Mesothelial cell of epicardium (in vitro differentiated cells): ENCODE results near the gene ACAD8. TPM values are rescaled to one million over a fixed set of nuclear protein-coding genes. Genes with fewer than 3 reads are reported as not detected.
A peak's percentile ranks its signal among the peaks of the same experiment; 100 is the strongest.
"Not testable (repeated sequence)": the region's sequence is repeated elsewhere in the genome, so short reads cannot be mapped to it uniquely, and the experiment has no call there.

ENCODE experiments used
- DNase-seq, 2 experiments: peaks; one replicate each; pipeline ENCODE4 v3.0.0; 2021; ENCODE audit warnings: low spot score in 2 of 2; ENCODE audit not compliant: unreplicated experiment in 2 of 2
- H3K27ac Mint-ChIP-seq: 2 replicates; pipeline ENCODE4 v1.8.0; 2021; ENCODE audit warnings: mixed read lengths
- H3K27me3 Mint-ChIP-seq: 2 replicates; pipeline ENCODE4 v1.8.0; 2021; ENCODE audit warnings: low read depth, mixed read lengths
- H3K36me3 Mint-ChIP-seq: 2 replicates; pipeline ENCODE4 v1.8.0; 2021; ENCODE audit warnings: mixed read lengths
- H3K4me1 Mint-ChIP-seq: 2 replicates; pipeline ENCODE4 v1.8.0; 2021; ENCODE audit warnings: mixed read lengths
- H3K4me3 Mint-ChIP-seq: 2 replicates; pipeline ENCODE4 v1.8.0; 2021; ENCODE audit warnings: mild to moderate bottlenecking, moderate library complexity, mixed read lengths
- H3K9me3 Mint-ChIP-seq: 2 replicates; pipeline ENCODE4 v1.8.0; 2021; ENCODE audit warnings: mixed read lengths
- total RNA-seq: library from RNA; stranded (reverse); gene quantifications from 3 replicates; pipeline ENCODE4 v1.2.1, GENCODE V29; 2021
- TF ChIP-seq, protein P1 (sequence below): fragments of 200-600 bp; sonication (generic); IDR thresholded peaks from one replicate; pipeline ENCODE4 v1.5.0; 2021; ENCODE audit warnings: antibody characterized with exemption; ENCODE audit not compliant: unreplicated experiment

The ACAD8 gene
- total RNA-seq, 1 donor from 2014 or later, result 23.1 TPM

DNA sequence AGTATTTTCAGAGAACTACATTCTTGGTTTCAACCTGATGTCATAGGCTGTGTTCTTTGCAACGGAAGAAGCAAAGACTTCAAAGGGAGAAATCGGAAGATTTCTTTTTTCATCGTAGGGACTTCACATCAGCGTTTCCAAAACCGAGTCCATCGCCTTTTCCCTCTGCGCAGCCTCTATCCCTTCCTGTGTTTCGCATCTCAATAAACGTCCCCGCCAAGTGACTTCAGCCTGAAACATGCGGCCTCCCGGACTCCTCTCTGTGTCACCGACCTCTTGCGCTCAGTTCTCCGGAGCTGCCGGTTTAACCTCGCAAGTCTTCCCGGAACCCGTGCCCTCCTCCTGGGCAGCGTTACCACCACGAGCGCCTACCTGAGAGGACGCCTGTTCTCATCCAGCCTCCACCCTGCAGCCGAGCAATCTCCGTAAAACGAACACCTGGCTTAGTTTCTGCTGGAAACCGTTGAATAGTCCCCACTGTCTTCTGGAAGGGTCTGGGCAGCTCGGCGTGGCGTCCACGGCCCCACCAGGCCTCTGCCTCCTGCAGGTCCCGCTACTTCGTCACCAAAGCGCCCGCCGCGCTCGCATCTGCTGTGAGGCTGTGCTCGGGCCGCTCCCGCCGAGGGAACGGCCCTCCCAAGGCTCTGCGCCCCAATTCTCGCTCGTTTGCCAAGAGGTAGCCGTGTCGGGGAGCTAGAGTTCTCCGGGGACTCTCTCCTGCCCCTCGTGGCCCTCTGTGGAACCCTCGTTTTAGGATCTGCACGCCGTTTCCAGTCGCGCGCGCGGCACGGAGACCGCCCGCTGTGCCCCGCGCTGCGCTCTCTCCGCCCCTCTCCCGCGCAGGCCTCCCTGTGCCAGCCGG, 22.4 kb downstream of the ACAD8 start, which contains the start of gene GLB1L3:
Gene GLB1L3 (plus strand): TSS at position 846 of the 862 bp plus-strand sequence. CDS start 362 bp downstream, outside the sequence.
- H3K27ac Mint-ChIP-seq, result no peak within 1 kb of the TSS
- TF ChIP-seq, protein P1, sequence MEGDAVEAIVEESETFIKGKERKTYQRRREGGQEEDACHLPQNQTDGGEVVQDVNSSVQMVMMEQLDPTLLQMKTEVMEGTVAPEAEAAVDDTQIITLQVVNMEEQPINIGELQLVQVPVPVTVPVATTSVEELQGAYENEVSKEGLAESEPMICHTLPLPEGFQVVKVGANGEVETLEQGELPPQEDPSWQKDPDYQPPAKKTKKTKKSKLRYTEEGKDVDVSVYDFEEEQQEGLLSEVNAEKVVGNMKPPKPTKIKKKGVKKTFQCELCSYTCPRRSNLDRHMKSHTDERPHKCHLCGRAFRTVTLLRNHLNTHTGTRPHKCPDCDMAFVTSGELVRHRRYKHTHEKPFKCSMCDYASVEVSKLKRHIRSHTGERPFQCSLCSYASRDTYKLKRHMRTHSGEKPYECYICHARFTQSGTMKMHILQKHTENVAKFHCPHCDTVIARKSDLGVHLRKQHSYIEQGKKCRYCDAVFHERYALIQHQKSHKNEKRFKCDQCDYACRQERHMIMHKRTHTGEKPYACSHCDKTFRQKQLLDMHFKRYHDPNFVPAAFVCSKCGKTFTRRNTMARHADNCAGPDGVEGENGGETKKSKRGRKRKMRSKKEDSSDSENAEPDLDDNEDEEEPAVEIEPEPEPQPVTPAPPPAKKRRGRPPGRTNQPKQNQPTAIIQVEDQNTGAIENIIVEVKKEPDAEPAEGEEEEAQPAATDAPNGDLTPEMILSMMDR, result no peak
- no peaks in the 10 kb centered on the region for H3K36me3 Mint-ChIP-seq
- H3K4me3 Mint-ChIP-seq, result peak within 1 kb of the TSS; percentile 63
- peaks cover 15% of the 10 kb centered on the region for H3K4me1 Mint-ChIP-seq
- H3K27me3 Mint-ChIP-seq, result peaks cover 94% of the 10 kb centered on the region
- DNase-seq, result peak in 1 of 2 experiments; percentile 60
- H3K9me3 Mint-ChIP-seq, result peaks cover 3% of the 10 kb centered on the region

DNA sequence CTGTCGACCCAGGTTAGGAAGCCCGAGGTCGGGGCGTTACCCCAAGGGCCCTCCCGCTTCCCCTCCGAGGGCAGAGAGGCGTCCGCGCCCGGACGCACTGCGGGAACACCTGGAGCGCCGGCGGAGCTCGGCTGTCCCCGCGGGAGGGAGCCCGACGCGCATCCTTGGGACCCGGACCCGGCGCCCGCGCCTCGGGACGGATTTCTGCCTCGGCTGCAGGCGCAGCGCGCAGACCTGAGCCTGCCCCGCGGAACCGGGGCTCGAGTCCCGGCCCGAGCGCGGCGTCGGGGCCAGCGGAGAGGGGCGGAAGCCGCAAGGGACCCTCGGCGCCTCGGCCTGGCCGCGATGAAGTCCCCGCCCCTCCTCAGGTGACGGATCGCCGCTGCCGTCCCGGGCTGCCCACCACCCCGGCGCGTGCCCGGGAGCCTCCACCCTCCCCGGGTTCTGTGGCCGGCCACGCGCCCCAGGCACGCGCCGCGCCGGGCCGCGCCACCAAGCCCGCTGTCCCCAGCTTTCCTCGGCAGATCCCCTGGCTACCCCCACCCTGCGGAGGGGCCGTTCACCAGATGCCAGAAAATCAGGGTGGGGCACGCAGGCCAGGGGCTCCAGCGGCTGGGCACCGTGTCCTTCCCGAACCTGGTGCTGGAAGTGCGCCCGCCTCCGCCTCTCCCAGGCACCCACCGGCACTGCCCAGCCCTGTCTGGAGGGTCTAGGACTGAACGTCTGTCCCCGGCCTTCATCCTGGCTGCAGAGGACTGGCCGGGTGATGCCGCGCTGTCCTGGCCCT, 23.2 kb downstream of the ACAD8 start:
- TF ChIP-seq, protein P1, result no peak
- peak overlapping the region; percentile 63 for H3K4me3 Mint-ChIP-seq
- peaks cover 3% of the 10 kb centered on the region for H3K9me3 Mint-ChIP-seq
- H3K27ac Mint-ChIP-seq, result no peak overlapping the region
- peaks cover 15% of the 10 kb centered on the region for H3K4me1 Mint-ChIP-seq
- peaks cover 92% of the 10 kb centered on the region for H3K27me3 Mint-ChIP-seq
- H3K36me3 Mint-ChIP-seq, result no peaks in the 10 kb centered on the region
- DNase-seq, result no peak

DNA sequence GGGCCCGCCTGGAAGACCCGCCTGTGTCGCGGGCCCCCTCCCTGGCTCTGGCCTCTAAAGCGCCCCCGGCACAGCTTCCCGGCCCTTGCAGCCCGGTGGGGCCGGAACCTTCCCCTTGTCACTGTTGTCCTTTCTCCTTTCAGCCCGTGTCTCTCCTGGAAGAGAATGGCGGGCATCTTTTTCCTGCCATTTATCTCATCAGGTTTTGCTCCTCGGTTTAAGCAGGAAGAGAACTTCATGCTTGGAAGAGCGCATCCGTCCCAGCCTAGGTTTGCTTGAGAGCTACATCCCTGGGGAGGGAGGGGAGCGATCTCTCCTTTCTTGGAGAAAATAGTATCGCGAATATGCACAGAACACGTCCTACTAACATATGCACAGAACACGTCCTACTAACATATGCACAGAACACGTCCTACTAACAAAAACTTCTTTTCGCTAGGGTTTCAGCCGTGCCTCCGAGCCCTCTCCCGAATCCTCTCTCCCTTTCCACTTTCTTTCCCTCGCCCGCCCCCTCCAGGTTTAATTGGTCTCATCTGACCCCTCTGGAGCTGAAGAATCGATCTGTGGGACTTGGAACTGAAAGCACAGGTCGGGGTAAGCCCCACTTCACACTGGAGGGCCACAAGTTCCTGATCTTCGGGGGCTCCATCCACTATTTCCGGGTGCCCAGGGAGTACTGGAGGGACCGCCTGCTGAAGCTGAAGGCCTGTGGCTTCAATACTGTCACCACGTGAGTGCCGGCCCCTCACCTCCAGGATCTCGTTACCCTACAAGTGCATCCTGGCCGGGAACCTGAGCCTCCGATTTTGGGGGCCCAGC, 24.0 kb downstream of the ACAD8 start:
- H3K9me3 Mint-ChIP-seq, result peaks cover 3% of the 10 kb centered on the region
- peak in 1 of 2 experiments; percentile 26 for DNase-seq
- H3K27me3 Mint-ChIP-seq, result peaks cover 86% of the 10 kb centered on the region
- H3K36me3 Mint-ChIP-seq, result no peaks in the 10 kb centered on the region
- TF ChIP-seq, protein P1, result no peak
- H3K4me1 Mint-ChIP-seq, result peaks cover 15% of the 10 kb centered on the region
- H3K27ac Mint-ChIP-seq, result no peak overlapping the region
- H3K4me3 Mint-ChIP-seq, result peak overlapping the region; percentile 63

DNA sequence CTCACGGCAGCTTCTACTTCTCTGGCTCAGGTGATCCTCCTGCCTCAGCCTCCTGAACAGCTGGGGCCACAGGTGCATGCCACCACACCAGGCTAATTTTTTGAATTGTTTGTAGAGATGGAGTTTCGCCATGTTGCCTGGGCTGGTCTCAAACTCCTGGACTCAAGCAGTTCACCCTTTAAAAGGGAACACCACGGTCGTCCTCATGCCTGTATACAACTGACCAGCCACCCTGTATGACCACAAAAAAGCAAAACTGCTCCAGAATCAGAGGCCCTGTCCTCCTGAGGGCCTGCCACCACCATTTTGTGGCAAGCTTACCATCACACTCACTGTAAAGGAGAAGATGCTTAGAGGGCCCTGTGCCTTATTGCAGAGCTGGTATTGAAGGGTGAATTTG, 25.0 kb downstream of the ACAD8 start:
- Mint-ChIP-seq H3K4me1 (peaks cover 15% of the 10 kb centered on the region), H3K36me3 (no peaks in the 10 kb centered on the region), H3K4me3 (no peak overlapping the region), H3K27me3 (peaks cover 85% of the 10 kb centered on the region), H3K9me3 (peaks cover 3% of the 10 kb centered on the region), H3K27ac (no peak overlapping the region)
- TF ChIP-seq, protein P1, result no peak
- DNase-seq, result peak in 1 of 2 experiments; percentile 10

DNA sequence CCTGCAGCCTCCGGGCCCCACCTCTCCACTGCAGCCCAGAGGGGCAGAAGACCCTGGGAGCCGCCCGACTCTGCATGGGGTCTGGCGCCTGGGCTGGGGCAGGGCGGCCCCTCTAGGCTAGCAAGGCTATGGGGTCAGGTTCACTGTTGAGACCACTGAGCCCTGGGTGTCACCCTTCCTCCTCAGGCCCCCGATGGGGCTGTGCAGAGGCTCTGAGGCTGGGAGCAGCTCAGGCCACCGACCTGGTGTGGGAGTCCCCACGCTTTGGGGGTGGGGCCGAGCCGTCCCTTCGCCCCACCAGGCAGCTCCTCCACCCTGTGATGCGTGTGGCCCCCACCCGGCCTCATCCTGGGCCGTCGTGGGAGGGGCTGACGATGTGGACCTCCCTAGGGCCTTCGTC, 28.3 kb downstream of the ACAD8 start:
- not testable (repeated sequence) for H3K27ac Mint-ChIP-seq, H3K4me1 Mint-ChIP-seq, H3K4me3 Mint-ChIP-seq, H3K36me3 Mint-ChIP-seq, H3K9me3 Mint-ChIP-seq, DNase-seq
- peaks cover 67% of the 10 kb centered on the region for H3K27me3 Mint-ChIP-seq
